Left colon (tissue), 2 donors: ENCODE results near the gene ZFP62. TPM values are rescaled to one million over a fixed set of nuclear protein-coding genes. Genes with fewer than 3 reads are reported as not detected.
A peak's percentile ranks its signal among the peaks of the same experiment; 100 is the strongest.

Experiments
- ATAC-seq: fragments of 200-7000 bp; cut with Tn5 transposase; one replicate; pipeline ENCODE4 v1.9.1; 2020; ENCODE audit warnings: mild to moderate bottlenecking, moderate library complexity
- DNase-seq, 2 donors: peaks; one replicate each; pipeline ENCODE4 v3.0.0-alpha.2; 2020
- intact Hi-C, 2 donors: fragments of 100-400 bp; cut with DNase I in 1 of 2; cut with micrococcal nuclease in 1 of 2; formaldehyde crosslinking; loops; one replicate each; pipeline versions ENCODE4 v1.11.2 to v1.14.0; 2022; cut with DNase I, micrococcal nuclease
- total RNA-seq, 2 donors: library from RNA; stranded (reverse); fragmentation: NEBNext Ultra II Directional; extraction: Animal tissue kit (Norgen Biotek cat#: 25700); gene quantifications; one replicate each; pipeline ENCODE4 v1.2.1, GENCODE V29; 2021
- donor health status: DM: no; HTN: no; CAD: no.
- donor health status: DM: yes; HTN: yes; CAD: no.

ZFP62 gene
- total RNA-seq, 2 donors from 2014 or later: 32.0 to 35.8 TPM

DNA sequence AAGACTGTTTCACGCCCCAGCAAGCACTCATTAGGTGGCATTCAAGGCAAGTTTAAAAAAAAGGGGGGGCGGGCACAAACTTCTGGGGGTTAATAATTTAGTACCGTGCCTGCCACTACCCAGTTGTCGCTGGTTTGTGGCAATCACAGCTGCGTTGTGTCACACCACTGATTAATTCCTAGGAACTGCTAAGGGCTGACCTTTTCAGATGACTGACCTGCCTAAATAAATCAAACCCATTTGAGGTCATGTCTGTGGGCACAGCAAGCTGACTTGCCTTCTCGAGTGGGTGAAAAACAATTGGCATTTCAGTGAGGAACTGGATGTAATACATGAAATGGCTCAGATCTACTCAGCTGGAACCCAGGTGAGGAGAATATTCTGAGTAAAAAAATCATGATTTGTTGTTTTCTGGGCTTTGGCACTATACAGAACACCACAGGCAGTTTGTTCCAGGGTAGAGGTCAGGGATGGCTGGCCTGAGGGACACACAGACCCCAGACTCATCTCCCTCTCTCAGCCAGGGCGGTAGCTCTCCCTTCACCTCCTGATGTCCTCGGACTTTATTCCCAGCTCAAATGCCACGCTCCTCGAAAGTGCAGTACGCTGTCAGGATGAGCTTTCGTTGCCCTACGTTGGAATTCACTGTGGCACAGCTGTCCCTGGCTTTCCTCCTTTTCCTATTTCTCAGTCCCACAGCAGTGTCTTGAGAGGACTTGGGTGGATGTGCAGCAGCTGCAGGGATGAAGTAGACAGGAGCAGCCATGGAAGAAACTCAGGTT, 43.0 kb downstream of the ZFP62 start:
- ATAC-seq (no peak), DNase-seq (no peak)
- intact Hi-C loops: no loop called here

DNA sequence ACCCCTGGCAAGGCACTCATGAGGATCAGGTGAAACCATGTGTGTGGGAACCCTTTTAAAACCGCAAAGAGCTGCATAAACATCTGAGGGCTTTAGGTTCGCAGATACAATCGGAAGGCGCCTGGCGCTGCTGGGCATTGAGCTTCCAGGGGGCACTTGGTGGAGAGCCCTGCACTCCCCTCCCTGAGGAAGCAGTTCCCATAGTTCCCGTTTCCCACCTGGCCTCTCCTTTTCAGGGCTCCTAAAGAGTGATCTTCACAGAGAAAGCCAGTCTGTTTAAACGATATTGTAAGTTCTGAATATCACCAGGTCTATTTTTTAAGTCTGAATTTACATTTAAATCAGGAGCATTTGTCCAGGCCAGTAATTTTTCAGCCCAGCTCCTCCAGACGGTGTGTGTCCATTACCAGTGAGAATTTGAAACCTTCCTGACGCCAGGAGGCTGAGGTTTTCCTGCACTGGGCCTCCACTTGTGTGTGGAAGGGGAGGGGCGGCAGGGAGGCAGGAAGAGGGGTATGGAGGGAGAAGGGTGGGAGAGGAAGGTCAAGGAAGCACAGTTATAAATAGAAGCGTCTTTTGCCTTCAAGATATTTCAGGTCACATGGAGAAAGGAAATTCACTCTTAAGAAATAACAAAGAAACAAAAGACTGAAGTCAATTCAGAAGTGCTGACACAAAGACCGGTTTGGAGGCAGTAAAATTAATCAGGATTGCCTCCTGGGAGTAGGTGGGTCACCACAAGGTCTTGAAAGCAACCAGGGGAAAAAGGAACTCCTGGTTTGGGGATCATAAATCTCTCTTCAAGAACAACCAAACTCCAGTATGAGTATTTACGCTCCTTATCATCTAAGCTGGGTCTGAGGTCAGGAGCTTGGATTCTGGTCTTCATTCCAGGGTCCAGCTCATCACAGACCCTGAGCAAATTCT, 44.2 kb downstream of the ZFP62 start:
- intact Hi-C loops: no loop called here
- no peak for ATAC-seq
- DNase-seq: no peak

DNA sequence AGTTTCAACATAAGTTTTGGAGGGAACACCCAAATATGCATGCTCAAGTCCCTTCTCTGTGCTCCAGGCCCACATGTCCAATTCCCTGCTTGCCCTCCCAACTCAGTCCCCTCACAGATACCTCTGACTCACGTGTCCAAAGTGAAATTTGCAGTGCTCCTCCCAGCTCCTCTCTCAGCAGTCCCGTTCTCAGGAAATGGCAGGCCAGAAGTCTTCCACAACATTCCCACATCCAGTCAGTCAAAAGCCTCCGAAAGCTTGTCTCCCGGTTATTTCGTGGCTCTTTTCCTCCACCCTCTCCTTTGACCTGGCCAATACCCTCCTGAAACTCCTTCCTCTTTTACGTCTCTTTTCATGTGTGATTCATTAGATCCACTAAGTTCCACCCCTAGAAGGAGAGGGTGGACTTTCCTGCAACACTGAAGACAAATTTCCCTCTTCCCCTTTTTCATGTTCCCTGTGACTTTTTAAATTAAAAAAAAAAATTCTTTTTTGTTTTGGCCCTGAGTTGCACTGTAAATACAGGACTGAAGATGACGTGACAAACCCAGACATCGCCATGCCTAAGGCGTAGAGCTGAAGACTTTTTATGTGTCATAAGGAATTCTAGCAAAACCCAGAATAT, 45.7 kb downstream of the ZFP62 start:
- no peak for DNase-seq
- intact Hi-C loops: no loop called here
- ATAC-seq: no peak

DNA sequence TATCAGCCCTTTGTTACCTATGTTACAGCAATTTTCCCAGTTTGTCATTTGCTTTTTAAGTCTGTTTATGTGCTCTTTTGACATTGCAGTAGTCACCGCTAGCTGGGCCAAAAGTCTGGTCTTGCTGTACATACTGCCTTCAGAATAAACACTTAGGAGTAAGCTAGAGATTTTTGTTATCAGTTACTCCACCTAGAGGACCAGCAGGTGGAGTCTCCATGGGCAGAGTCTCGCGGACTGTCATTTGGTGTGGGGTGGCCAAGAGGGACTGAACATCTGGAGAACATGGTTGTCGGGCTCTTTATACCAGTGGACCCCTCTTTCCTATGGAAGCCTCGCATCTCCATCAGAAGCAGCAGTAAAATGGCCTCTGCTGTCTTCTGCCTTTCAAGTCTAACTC, 47.7 kb downstream of the ZFP62 start:
- intact Hi-C loops: no loop called here
- ATAC-seq (no peak), DNase-seq (no peak)

DNA sequence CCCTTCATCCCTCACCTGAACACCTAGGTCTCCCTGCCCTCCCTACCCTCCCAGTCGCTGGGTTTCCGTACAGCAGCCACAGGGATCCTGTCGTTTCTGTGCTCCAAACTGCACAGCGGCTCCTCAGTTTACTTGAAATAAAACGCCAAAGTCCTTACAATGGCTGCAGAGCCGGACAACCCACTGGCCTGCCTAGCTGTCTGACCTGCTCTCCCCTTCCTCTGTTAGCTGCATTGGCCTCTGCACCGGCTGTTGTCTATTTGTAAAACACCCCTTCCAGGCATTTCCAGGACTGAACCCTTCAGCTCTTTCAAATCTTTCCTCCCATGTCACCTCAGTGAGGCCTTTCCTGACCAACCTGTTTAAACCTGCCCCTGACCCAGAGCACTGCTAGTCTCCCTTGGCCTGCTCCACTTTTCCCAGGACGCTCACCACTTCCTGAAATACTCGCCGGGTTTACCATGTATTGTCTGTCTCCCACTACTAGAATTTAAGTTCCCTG, 49.4 kb downstream of the ZFP62 start:
- DNase-seq: no peak
- no peak for ATAC-seq
- intact Hi-C loops: no loop called here

DNA sequence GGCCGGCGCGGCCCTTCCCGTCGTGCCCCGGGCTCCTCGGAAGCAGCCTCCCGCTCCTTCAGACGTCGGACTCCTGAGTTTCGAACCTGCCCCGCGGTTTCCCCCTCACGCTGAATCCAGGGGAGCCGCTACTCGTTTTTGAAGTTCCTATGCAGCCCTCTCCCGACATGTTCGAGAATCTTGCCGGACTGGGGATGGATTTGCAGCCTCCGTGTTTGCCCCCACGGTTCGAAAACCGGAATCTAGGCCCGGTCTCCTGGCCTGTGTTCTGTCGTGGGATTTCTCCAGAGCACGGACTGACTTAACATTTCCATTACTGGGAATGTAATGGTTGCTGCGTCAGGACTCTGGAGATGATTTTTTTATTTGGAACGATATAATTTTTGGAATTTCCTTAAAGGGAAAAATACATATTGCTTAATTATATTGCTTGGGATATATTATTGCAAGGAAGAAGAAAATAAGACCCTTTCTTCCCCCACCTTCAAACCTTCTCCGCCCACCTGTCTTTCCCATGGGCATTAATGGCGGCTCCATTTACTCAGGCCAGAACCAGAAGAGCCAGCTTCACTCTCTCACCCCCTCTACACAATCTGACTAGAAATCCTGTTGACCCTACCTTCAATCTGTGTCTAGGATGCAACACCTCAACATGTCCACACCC, 50.0 kb downstream of the ZFP62 start:
- ATAC-seq (no peak), DNase-seq (no peak)
- intact Hi-C loops: no loop called here

DNA sequence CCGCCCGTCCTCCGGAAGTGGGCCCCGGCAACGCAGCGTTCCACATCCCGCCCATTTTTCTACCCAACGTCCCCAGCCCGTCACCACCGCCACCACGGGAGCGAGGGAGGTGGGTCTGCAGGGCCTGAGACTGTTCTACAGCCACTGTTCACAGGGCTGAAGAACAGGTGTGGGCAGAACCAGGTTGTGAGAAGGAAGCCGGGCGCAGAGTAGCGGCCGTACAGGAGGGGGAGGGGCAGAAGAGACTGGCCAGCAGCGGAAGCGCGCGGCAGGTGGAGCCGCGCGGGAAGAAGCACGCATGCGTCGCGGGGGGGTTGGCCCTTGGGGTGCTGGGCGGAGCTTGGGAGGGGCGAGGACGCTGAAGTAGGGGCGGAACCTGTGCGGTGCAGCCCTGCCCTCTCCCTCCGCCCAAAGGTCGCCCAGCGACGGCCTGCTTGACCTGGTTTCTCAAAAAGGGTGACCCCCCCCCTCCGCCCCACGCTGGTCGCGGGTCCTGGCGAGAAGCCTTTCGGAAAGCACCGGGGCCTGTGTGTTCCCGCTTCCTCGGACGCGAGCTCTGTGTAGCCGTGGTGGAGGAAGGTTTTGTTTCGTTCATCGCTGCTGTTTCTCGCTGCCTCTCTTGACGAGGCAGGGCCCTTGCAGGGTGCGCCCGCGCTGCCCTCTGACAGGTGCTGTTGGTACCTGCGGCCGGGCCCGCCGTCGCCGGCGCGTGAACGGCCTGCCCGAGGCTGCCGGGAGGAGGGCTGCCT, 50.7 kb downstream of the ZFP62 start:
- DNase-seq: peak; percentile 98
- intact Hi-C loops: no loop called here
- peak; percentile 88 for ATAC-seq

DNA sequence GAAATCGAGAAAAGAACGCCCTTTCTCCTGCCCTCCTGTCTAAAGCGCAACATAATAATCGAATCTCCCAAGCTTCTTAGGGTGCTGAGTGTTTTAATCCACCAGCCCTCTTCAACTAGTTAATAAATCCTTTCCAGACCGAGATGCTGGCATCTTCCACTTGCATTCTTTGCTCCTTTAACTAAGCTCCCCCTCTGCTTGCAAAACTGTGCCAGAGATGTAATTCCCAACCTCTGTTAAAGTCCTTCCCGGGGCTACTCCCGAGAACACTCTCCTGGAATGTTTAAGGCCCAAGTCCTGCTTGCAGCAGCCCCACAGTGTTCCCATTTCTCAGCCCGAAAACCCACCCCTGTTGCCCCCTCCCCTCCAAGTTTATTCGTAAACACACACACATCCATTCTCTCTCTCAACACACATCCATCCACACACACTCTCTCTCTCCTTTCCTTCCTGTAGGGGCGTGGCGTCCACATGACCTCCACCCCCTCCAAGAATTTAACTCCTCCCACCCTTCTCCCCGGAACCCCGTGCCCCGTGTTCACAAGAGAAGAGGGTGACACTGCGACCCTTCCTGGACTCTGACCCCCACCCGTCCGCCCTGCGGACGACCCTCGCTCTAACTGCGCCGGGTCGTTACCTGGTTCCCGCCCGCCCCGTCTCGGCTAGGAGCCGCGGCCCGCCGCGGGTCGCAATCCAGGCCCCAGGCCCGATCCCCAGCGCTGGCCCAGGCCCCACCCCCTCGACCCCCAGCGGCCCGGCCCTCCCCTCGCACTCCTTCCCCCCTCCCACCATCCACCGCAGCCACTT, 51.5 kb downstream of the ZFP62 start:
- intact Hi-C loops: no loop called here
- ATAC-seq (peak; percentile 80), DNase-seq (peak; percentile 92)

DNA sequence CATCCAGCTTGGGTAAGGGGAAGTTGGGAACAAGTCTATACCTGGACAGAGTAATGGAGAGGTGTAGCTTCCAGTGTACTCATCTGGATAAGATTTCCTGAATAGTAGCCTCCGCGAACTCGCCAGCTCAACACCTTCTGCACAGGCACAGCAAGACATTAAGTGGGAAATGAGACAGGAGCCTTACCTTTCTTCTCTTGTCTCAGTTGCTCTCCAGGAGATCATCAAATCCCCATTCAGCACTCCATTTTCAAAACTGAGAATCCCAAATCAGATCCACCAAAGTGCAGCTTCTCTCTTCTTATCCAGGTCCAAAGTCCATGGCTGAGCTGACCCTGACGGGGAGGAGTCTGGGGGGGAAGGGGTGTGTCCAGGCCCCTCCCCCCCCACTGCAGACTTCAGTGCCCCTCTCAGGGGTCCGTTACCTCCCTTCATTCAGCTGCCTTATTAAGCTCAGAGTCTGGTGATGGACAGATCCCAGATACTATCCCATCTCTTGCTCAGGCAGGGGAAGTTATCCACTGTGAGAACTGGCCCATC, 52.5 kb downstream of the ZFP62 start:
- DNase-seq (peak; percentile 21 to 24), ATAC-seq (no peak)

DNA sequence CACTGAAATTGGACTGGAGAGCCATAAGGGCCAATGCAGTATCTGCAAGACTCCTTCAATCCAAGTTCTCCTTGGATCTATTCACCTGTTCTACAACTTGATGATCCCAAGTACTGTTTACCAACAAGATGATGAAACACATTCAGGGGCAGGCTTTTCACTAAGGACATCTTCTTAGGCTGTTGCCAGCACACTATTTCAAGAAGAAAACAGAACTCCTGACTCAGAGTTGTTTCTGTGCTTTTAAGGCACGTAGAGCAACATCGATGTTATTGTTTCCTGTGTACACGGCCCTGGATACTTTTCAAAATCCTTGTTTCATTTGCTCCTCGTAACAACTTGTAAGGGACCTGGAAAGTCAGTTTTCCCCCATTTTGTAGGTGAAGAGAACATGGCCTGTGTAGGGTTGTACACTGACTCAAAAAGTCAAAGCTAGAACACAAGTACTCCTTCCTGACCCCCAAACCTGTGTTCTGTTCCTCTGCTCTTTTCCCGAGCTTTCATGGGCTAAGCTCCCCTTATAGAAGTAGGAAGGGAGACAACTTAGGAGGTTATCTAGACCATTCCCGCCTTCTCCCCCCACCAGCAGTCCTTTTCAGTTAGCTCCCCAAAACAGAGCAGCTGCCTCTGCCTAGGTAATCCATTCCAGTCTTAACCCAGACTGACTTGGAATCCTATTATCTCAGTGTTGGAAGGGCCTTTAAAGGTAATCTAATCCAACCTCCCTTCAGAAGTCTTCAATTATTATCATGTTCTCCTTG, 53.2 kb downstream of the ZFP62 start:
- ATAC-seq: no peak
- intact Hi-C loops: no loop called here
- peak in 1 of 2 donors; percentile 2 for DNase-seq

More for the DNA sequence above, 52.5 kb downstream of the ZFP62 start:
- intact Hi-C loops: no loop called here

DNA sequence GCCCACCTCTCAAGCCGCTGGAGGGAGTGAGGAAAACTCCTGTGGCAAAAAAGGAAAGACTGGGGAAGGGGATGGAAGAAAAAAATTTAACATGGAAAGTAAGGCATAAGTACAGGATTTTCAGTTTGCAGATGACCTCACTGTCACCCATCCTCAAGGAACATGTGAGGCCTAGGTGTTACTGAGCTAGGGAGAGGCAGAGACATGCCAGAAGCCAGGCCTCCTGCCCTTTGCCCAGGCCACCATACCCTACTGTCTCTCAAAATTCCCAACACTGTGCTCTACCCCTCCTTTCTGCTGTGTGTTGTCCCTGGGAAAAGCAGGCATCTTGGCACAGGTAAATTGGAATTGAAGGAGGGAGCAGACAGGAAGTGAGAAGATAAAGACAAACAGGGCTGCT, 54.0 kb downstream of the ZFP62 start:
- ATAC-seq: no peak
- intact Hi-C loops: no loop called here
- DNase-seq: no peak

DNA sequence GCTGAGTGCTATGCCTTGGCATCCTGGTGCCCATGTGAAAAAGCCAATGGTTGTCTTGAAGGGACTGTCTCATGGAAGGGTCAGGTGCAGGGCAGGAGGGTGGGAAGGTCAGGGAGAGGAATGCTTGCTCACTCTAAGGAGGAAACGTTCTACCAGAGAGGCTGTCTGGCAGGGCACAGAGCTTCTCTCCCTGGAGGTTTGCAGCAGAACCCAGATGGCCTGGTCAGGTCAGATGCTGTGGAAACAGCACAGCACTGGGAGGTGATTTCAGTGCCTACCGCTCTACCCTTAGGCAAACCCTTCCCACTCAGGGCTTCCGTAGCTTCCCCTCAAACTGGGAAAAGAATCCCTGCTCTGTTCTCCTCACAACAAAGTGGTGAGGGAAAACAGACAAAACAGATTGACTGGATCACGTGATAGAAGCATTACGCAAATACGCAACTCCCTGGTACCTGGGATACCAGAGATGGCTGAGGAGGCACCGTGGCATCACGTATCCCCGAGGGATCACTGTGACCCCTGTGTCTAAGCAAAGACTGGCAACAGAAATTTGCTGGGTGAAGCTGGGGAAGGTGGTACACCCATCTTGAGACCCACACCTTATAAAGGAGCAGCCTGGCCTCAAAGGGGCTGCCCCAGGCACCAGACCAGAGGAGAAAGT, 54.6 kb downstream of the ZFP62 start:
- intact Hi-C loops: no loop called here
- no peak for ATAC-seq
- DNase-seq: no peak

DNA sequence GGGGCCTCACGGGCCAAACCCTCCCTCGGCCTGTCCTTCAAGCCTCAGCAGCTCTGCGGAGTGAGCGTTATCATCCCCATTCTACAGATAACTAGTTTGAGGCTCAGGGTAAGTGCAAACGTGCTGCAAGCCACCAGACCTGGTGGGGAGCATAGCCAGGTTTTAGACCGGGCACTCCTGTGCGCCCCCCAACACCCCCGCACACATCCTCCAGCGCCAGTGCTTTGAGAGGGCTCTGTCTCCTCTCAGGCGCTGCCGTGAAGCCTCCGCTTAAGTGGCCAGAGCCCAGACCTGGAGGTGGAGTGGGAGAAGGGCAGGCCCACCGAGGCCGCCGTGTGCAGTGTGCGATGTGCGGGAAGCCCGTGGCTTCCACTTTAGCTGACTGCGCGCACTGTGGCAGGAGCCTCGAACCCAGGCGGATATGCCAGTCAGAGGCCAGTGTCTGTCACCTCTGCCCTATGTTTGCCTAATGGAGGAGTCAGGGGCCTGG, 56.9 kb downstream of the ZFP62 start:
- intact Hi-C loops: no loop called here
- DNase-seq: no peak
- ATAC-seq: no peak

DNA sequence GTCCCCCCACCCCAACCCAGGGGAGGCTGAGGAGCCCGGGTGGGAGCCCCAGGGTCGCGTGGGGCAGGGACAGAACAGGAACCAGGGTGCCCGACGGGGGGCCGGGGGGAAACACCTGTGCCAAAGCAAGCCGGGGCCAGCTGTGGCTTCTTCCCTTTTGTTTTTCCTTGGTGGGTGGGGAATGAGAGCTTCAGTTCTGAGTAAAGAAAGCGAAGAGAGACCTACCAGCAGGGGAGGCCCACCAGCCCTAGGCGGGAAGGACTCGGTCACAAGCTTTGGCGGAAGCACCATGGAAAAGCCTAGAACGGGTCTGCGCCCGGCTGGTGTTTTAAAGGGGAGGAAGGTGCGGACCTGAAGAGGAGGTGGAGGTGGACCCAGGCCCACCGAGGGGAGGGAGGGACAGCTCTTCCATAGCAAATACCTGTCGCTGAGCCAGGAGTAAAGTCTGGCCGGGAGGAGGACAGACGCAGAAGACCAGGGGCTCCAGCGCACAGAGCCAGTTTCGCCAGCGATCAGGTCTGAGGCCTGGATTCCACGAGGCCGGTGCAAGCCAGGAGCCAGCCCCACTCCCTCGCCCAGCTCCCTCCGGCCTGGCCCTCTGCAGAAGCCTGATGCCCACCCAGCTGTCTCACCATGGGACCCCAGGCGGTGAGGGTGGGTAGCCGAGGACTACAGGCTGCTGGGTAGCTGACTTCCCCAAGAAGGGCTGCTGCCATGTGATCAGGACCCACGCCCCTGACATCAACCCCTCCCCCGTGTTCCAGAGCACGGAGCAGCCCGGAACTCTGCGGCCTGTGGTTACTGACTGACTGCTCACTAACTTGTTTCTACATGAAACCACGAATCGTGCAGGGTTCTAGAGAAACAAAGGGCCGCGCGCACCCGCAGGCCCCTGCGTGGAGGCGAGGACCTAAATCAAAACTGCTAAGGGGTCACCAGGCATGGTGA, 57.6 kb downstream of the ZFP62 start:
- ATAC-seq (peak; percentile 7), DNase-seq (peak; percentile 76 to 86)
- intact Hi-C loops: no loop called here
